K562 (cell line): ENCODE measurements around the gene ZFPM1. TPM values are rescaled to one million over a fixed set of nuclear protein-coding genes. Genes with fewer than 3 reads are reported as not detected.

Experiments
- CBX8 ChIP-seq: fragments of 200-600 bp; sonication (generic); IDR thresholded peaks from 2 replicates; pipeline ENCODE4 v1.6.1; 2012; ENCODE audit warnings: borderline replicate concordance, mixed run types, low read depth, mild to moderate bottlenecking, moderate library complexity, mixed read lengths, low read length, control low read depth, inconsistent platforms; ENCODE audit not compliant: poor library complexity, severe bottlenecking; ENCODE audit errors: extremely low read depth
- ESRRA ChIP-seq: fragments of 450-650 bp; IDR thresholded peaks from 2 replicates; pipeline ENCODE4 v1.6.1; 2014; ENCODE audit warnings: low read depth, mild to moderate bottlenecking, moderate library complexity, borderline replicate concordance
- FOSL1 ChIP-seq: fragments of 200-800 bp; sonication (Bioruptor generic); conservative IDR thresholded peaks from 2 replicates; pipeline ENCODE4 v1.6.1; 2016; ENCODE audit warnings: missing genetic modification characterization, missing compliant biosample characterization
- HDAC3 ChIP-seq: fragments of 450-650 bp; IDR thresholded peaks from 2 replicates; pipeline ENCODE4 v1.6.1; 2018; ENCODE audit warnings: borderline replicate concordance, mild to moderate bottlenecking, moderate library complexity; ENCODE audit not compliant: partially characterized antibody
- HEY1 ChIP-seq: fragments of 250-450 bp; sonication (Bioruptor Pico); IDR thresholded peaks from 2 replicates; pipeline ENCODE4 v1.5.0; 2020; ENCODE audit warnings: mild to moderate bottlenecking, moderate library complexity, borderline replicate concordance
- KAT8 ChIP-seq: fragments of 450-650 bp; IDR thresholded peaks from 2 replicates; pipeline ENCODE4 v1.6.1; 2016; ENCODE audit warnings: low read depth, mild to moderate bottlenecking
- MIER1 ChIP-seq: fragments of 450-650 bp; IDR thresholded peaks from 2 replicates; pipeline ENCODE4 v1.6.1; 2016; ENCODE audit warnings: antibody characterized with exemption, mild to moderate bottlenecking, low read depth
- MTA1 ChIP-seq: fragments of 450-650 bp; IDR thresholded peaks from 2 replicates; pipeline ENCODE4 v1.6.1; 2017; ENCODE audit warnings: borderline replicate concordance
- NFATC3 ChIP-seq: fragments of 450-650 bp; IDR thresholded peaks from 2 replicates; pipeline ENCODE4 v1.6.1; 2017; ENCODE audit warnings: mild to moderate bottlenecking
- NR2C2 ChIP-seq, 2 experiments: fragments of 200-800 bp in 1 of 2; sonication (Bioruptor generic) in 1 of 2; sonication (generic) in 1 of 2; formaldehyde crosslinking in 1 of 2; IDR thresholded peaks; 2 replicates each; pipeline versions ENCODE4 v1.6.1 to v1.8.0; 2016 to 2022; ENCODE audit warnings: mild to moderate bottlenecking in 1 of 2, missing compliant biosample characterization in 1 of 2, missing genetic modification characterization in 1 of 2, missing genetic modification reagents in 1 of 2
- SMARCA5 ChIP-seq: fragments of 450-650 bp; IDR thresholded peaks from 2 replicates; pipeline ENCODE4 v1.6.1; 2016
- XRCC3 ChIP-seq: fragments of 450-650 bp; IDR thresholded peaks from 2 replicates; pipeline ENCODE4 v1.6.1; 2017; ENCODE audit warnings: mild to moderate bottlenecking, moderate library complexity
- XRCC4 ChIP-seq: IDR thresholded peaks from one replicate; pipeline ENCODE4 v1.6.1; 2011; ENCODE audit not compliant: insufficient read depth, insufficient read length; ENCODE audit errors: extremely low read depth
- ZFX ChIP-seq: sonication (generic); formaldehyde crosslinking; IDR thresholded peaks from 2 replicates; pipeline ENCODE4 v1.8.0; 2022; ENCODE audit warnings: mild to moderate bottlenecking, missing genetic modification reagents, moderate library complexity
- ZNF507 ChIP-seq: conservative IDR thresholded peaks from 2 replicates; pipeline ENCODE4 v1.6.1; 2017; ENCODE audit warnings: missing genetic modification characterization, missing compliant biosample characterization
- ZNF75A ChIP-seq: fragments of 450-650 bp; formaldehyde crosslinking; IDR thresholded peaks from 2 replicates; pipeline ENCODE4 v1.4.0; 2020; ENCODE audit warnings: mild to moderate bottlenecking
- polyA plus RNA-seq, 8 experiments: library from polyadenylated mRNA; depleted of rRNA in 4 of 8; stranded (reverse) in 5 of 8; unstranded in 3 of 8; fragments of >200 nt; fragmentation: Nextera tagmentation in 2 of 8; fragmentation: Illumina TruSeq in 1 of 8; extraction: Ambion mirVana in 2 of 8; extraction: Trizol in 1 of 8; gene quantifications; 2 replicates each; pipeline versions ENCODE4 v1.2.1 to v1.2.3, GENCODE V29; 2011 to 2014; ENCODE audit warnings: inconsistent platforms in 1 of 8, missing spikeins in 1 of 8
- total RNA-seq, 7 experiments: library from RNA; depleted of rRNA in 6 of 7; stranded (reverse); fragments of >200 nt in 6 of 7; fragmentation: Illumina TruSeq in 2 of 7; extraction: Trizol in 2 of 7; gene quantifications; 2 replicates each; pipeline versions ENCODE4 v1.2.1 to v1.2.3, GENCODE V29; 2011 to 2021; ENCODE audit warnings: low replicate concordance in 1 of 7
- TF ChIP-seq, protein P1 (sequence below): fragments of 150-350 bp; IDR thresholded peaks from 2 replicates; pipeline ENCODE4 v1.6.1; 2014; ENCODE audit warnings: low read depth, mild to moderate bottlenecking, low read length, borderline replicate concordance
- TF ChIP-seq, protein P2 (sequence below): fragments of 200-800 bp; sonication (Bioruptor generic); IDR thresholded peaks from 2 replicates; pipeline ENCODE4 v1.6.1; 2017; ENCODE audit warnings: missing genetic modification characterization, missing compliant biosample characterization
- TF ChIP-seq, protein P3 (sequence below): fragments of 250-450 bp; sonication (Bioruptor Pico); IDR thresholded peaks from 2 replicates; pipeline ENCODE4 v1.5.0; 2021
- TF ChIP-seq, protein P4 (sequence below): fragments of 450-650 bp; IDR thresholded peaks from 2 replicates; pipeline ENCODE4 v1.6.1; 2016; ENCODE audit warnings: missing biosample characterization, missing genetic modification characterization
- TF ChIP-seq, protein P5 (sequence below): fragments of 250-450 bp; sonication (Bioruptor Pico); IDR thresholded peaks from 2 replicates; pipeline ENCODE4 v1.8.0; 2021; ENCODE audit warnings: moderate library complexity, mild to moderate bottlenecking, inconsistent platforms

The ZFPM1 gene
- total and polyA plus RNA-seq, 9 of the 15 experiments (the other 6 are each of a cell fraction or from before 2014, with no cell fraction given), result 0.03 to 35.9 (median 1.4) TPM

DNA sequence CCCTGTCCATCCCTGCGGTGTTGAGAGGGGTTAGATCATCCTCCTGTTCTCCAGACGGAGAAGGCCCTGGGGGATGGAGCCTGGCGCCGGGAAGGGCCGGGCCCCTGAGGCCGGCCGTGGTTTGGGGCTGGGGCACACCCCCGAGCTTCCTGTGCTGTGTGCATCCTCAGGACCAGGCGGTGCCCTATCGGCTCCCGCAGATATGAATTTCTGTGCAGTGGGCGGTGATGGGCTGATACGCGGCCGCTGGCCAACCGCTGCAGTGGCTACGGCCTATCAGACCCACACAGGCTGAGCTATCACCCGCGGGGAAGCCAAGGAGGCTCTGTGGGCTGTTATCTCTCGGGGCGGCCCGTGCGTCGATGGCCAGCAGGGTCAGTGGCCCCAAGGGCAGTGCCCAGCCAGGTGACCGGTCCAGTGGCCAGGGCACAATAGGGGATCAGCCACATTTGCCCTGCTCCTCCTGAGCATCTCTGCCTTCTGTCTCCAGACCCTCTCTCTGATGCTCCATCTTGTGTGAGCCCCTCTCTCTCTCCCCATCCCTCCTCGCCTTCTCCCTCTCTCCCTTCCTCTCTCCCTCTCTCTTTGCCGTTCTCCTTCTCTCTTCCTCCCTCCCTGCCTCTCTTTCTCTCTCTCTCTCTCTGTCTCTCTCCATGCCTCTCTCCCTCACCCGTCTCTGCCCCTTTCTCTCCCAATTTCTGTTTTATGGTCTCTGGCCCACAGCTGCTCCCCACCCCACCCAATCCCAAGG is 38.7 kb downstream of the ZFPM1 start (continued):
- TF ChIP-seq, protein P1, sequence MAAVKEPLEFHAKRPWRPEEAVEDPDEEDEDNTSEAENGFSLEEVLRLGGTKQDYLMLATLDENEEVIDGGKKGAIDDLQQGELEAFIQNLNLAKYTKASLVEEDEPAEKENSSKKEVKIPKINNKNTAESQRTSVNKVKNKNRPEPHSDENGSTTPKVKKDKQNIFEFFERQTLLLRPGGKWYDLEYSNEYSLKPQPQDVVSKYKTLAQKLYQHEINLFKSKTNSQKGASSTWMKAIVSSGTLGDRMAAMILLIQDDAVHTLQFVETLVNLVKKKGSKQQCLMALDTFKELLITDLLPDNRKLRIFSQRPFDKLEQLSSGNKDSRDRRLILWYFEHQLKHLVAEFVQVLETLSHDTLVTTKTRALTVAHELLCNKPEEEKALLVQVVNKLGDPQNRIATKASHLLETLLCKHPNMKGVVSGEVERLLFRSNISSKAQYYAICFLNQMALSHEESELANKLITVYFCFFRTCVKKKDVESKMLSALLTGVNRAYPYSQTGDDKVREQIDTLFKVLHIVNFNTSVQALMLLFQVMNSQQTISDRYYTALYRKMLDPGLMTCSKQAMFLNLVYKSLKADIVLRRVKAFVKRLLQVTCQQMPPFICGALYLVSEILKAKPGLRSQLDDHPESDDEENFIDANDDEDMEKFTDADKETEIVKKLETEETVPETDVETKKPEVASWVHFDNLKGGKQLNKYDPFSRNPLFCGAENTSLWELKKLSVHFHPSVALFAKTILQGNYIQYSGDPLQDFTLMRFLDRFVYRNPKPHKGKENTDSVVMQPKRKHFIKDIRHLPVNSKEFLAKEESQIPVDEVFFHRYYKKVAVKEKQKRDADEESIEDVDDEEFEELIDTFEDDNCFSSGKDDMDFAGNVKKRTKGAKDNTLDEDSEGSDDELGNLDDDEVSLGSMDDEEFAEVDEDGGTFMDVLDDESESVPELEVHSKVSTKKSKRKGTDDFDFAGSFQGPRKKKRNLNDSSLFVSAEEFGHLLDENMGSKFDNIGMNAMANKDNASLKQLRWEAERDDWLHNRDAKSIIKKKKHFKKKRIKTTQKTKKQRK, result no peak
- TF ChIP-seq XRCC3 (no peak), XRCC4 (no peak), KAT8 (no peak), ESRRA (peak; percentile 92; the same call in 1 of the 2 replicates), NR2C2 (CRISPR knock-in tag; IDR thresholded peaks at IDR 0.05) (peak; percentile 54; the same call in 1 of the 2 replicates), NR2C2 (tag; IDR thresholded peaks at IDR 0.05) (peak; percentile 60), ZFX (peak; percentile 57), HEY1 (CRISPR knock-in tag) (peak; percentile 88; the same call in 1 of the 2 replicates), ZNF507 (tag) (no peak), SMARCA5 (peak; percentile 77; the same call in 1 of the 2 replicates), MTA1 (peak; percentile 87), CBX8 (no peak), NFATC3 (no peak), HDAC3 (peak; percentile 94), MIER1 (peak; percentile 74), ZNF75A (CRISPR knock-in tag) (peak; percentile 35; the same call in 1 of the 2 replicates), FOSL1 (tag) (peak; percentile 82)
- TF ChIP-seq, protein P2, sequence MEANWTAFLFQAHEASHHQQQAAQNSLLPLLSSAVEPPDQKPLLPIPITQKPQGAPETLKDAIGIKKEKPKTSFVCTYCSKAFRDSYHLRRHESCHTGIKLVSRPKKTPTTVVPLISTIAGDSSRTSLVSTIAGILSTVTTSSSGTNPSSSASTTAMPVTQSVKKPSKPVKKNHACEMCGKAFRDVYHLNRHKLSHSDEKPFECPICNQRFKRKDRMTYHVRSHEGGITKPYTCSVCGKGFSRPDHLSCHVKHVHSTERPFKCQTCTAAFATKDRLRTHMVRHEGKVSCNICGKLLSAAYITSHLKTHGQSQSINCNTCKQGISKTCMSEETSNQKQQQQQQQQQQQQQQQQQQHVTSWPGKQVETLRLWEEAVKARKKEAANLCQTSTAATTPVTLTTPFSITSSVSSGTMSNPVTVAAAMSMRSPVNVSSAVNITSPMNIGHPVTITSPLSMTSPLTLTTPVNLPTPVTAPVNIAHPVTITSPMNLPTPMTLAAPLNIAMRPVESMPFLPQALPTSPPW (CRISPR knock-in tag), result peak; percentile 90
- TF ChIP-seq, protein P3, sequence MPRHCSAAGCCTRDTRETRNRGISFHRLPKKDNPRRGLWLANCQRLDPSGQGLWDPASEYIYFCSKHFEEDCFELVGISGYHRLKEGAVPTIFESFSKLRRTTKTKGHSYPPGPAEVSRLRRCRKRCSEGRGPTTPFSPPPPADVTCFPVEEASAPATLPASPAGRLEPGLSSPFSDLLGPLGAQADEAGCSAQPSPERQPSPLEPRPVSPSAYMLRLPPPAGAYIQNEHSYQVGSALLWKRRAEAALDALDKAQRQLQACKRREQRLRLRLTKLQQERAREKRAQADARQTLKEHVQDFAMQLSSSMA, result no peak
- TF ChIP-seq, protein P4, sequence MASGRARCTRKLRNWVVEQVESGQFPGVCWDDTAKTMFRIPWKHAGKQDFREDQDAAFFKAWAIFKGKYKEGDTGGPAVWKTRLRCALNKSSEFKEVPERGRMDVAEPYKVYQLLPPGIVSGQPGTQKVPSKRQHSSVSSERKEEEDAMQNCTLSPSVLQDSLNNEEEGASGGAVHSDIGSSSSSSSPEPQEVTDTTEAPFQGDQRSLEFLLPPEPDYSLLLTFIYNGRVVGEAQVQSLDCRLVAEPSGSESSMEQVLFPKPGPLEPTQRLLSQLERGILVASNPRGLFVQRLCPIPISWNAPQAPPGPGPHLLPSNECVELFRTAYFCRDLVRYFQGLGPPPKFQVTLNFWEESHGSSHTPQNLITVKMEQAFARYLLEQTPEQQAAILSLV (tag), result peak; percentile 47
- TF ChIP-seq, protein P5, sequence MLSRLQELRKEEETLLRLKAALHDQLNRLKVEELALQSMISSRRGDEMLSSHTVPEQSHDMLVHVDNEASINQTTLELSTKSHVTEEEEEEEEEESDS (CRISPR knock-in tag), result no peak
